Liver (tissue), 3 donors: ENCODE measurements around the gene NOTCH4.

ENCODE experiments used
- EGR1 ChIP-seq, 2 donors: IDR thresholded peaks; 2 replicates each; pipeline ENCODE4 v1.6.1; 2016 to 2018; ENCODE audit warnings: antibody characterized with exemption in 2 of 2, low read depth in 2 of 2
- FOXA1 ChIP-seq: IDR thresholded peaks from 2 replicates; pipeline ENCODE4 v1.6.1; 2016; ENCODE audit warnings: antibody characterized with exemption
- GABPA ChIP-seq, 2 donors: IDR thresholded peaks in 1 of 2; conservative IDR thresholded peaks in 1 of 2; 2 replicates each; pipeline ENCODE4 v1.6.1; 2016; ENCODE audit warnings: antibody characterized with exemption in 2 of 2, mild to moderate bottlenecking in 1 of 2, moderate library complexity in 1 of 2
- RAD21 ChIP-seq, 2 donors: IDR thresholded peaks; 2 replicates each; pipeline ENCODE4 v1.6.1; 2016; ENCODE audit warnings: antibody characterized with exemption in 2 of 2, mild to moderate bottlenecking in 2 of 2
- TF ChIP-seq, protein P1 (sequence below): fragments of 150-350 bp; IDR thresholded peaks from 2 replicates; pipeline ENCODE4 v1.5.1; 2017; ENCODE audit warnings: improper control_type of control experiment, low read depth, low read length; ENCODE audit not compliant: missing input control
- TF ChIP-seq, protein P2 (sequence below): IDR thresholded peaks from 2 replicates; pipeline ENCODE4 v1.6.1; 2016; ENCODE audit warnings: antibody characterized with exemption, mild to moderate bottlenecking
- donor health status: healthy.
- donor health status: healthy.

DNA sequence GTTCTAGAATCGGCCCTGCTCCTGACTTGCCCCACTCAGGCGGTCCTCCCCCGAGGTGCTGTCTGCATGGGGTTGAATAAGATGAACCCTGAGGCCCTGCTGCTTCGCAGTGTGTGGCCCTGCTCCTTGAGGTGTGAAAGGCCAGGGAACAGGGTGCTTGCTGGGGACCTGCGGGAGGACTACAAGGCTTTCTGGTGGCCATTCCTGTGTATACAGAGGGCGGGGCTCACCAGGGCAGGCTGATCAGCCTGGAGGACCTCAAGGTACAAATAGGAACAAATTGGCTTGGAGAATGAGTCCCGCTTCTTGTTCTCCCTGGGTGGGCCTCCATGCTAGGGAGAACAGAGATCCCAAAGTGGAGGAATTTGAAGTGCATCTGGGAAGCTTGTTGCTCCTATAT lies 5.7 kb downstream of the NOTCH4 start:
- TF ChIP-seq, protein P1, sequence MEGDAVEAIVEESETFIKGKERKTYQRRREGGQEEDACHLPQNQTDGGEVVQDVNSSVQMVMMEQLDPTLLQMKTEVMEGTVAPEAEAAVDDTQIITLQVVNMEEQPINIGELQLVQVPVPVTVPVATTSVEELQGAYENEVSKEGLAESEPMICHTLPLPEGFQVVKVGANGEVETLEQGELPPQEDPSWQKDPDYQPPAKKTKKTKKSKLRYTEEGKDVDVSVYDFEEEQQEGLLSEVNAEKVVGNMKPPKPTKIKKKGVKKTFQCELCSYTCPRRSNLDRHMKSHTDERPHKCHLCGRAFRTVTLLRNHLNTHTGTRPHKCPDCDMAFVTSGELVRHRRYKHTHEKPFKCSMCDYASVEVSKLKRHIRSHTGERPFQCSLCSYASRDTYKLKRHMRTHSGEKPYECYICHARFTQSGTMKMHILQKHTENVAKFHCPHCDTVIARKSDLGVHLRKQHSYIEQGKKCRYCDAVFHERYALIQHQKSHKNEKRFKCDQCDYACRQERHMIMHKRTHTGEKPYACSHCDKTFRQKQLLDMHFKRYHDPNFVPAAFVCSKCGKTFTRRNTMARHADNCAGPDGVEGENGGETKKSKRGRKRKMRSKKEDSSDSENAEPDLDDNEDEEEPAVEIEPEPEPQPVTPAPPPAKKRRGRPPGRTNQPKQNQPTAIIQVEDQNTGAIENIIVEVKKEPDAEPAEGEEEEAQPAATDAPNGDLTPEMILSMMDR: no peak
- TF ChIP-seq RAD21 (IDR thresholded peaks at IDR 0.05) (no peak), EGR1 (IDR thresholded peaks at IDR 0.05; ENCODE audit: low read depth in 2 of 2) (no peak), FOXA1 (no peak), GABPA (IDR thresholded peaks at IDR 0.05 in 1 of 2, conservative IDR thresholded peaks at IDR 0.05 in 1 of 2) (no peak)
- TF ChIP-seq, protein P2, sequence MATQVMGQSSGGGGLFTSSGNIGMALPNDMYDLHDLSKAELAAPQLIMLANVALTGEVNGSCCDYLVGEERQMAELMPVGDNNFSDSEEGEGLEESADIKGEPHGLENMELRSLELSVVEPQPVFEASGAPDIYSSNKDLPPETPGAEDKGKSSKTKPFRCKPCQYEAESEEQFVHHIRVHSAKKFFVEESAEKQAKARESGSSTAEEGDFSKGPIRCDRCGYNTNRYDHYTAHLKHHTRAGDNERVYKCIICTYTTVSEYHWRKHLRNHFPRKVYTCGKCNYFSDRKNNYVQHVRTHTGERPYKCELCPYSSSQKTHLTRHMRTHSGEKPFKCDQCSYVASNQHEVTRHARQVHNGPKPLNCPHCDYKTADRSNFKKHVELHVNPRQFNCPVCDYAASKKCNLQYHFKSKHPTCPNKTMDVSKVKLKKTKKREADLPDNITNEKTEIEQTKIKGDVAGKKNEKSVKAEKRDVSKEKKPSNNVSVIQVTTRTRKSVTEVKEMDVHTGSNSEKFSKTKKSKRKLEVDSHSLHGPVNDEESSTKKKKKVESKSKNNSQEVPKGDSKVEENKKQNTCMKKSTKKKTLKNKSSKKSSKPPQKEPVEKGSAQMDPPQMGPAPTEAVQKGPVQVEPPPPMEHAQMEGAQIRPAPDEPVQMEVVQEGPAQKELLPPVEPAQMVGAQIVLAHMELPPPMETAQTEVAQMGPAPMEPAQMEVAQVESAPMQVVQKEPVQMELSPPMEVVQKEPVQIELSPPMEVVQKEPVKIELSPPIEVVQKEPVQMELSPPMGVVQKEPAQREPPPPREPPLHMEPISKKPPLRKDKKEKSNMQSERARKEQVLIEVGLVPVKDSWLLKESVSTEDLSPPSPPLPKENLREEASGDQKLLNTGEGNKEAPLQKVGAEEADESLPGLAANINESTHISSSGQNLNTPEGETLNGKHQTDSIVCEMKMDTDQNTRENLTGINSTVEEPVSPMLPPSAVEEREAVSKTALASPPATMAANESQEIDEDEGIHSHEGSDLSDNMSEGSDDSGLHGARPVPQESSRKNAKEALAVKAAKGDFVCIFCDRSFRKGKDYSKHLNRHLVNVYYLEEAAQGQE: no peak
